Measurements from ENCODE around the gene TAB3.
"Not testable (repeated sequence)": the region's sequence is repeated elsewhere in the genome, so short reads cannot be mapped to it uniquely, and the experiment has no call there.

The TAB3 gene

GRCh38 chrX:30819080-30819479 lies 70.0 kb downstream of the TAB3 start:
- no peak for DNase-seq (ENCODE audit: low read depth in 2 of 2)

- DNase-seq (ENCODE audit: low read depth in 2 of 2): no peak
Measured at GRCh38 chrX:30816079-30816478, 73.0 kb downstream of the TAB3 start.

- DNase-seq (ENCODE audit: low read depth in 2 of 2): no peak
Measured at GRCh38 chrX:30814978-30815377, 74.1 kb downstream of the TAB3 start.

- DNase-seq (ENCODE audit: low read depth in 2 of 2): no peak
Measured at GRCh38 chrX:30812326-30812725, 76.7 kb downstream of the TAB3 start.

GRCh38 chrX:30806187-30806728 lies 82.8 kb downstream of the TAB3 start:
- DNase-seq (ENCODE audit: low read depth in 2 of 2): no peak

- no peak for DNase-seq (ENCODE audit: low read depth in 2 of 2)
Measured at GRCh38 chrX:30804462-30804861, 84.6 kb downstream of the TAB3 start.

GRCh38 chrX:30800901-30801300 lies 88.2 kb downstream of the TAB3 start:
- no peak for DNase-seq (ENCODE audit: low read depth in 2 of 2)

GRCh38 chrX:30799327-30799726 lies 89.7 kb downstream of the TAB3 start:
- DNase-seq (ENCODE audit: low read depth in 2 of 2): no peak

GRCh38 chrX:30798810-30799209 lies 90.2 kb downstream of the TAB3 start:
- DNase-seq (ENCODE audit: low read depth in 2 of 2): no peak

- DNase-seq (ENCODE audit: low read depth in 2 of 2): not testable (repeated sequence)
Measured at GRCh38 chrX:30797301-30797700, 91.8 kb downstream of the TAB3 start.

- no peak for DNase-seq (ENCODE audit: low read depth in 2 of 2)
Measured at GRCh38 chrX:30795981-30796958, 92.8 kb downstream of the TAB3 start.

- no peak for DNase-seq (ENCODE audit: low read depth in 2 of 2)
Measured at GRCh38 chrX:30794497-30794896, 94.6 kb downstream of the TAB3 start.

- DNase-seq (ENCODE audit: low read depth in 2 of 2): no peak
Measured at GRCh38 chrX:30793767-30794103, 95.3 kb downstream of the TAB3 start.

- no peak for DNase-seq (ENCODE audit: low read depth in 2 of 2)
Measured at GRCh38 chrX:30793075-30793766, 95.8 kb downstream of the TAB3 start.

- no peak for DNase-seq (ENCODE audit: low read depth in 2 of 2)
Measured at GRCh38 chrX:30791296-30792278, 97.5 kb downstream of the TAB3 start.

- no peak for DNase-seq (ENCODE audit: low read depth in 2 of 2)
Measured at GRCh38 chrX:30787012-30787411, 102.0 kb downstream of the TAB3 start.

- no peak for DNase-seq (ENCODE audit: low read depth in 2 of 2)
Measured at GRCh38 chrX:30786374-30786773, 102.7 kb downstream of the TAB3 start.

GRCh38 chrX:30781711-30782444 lies 107.2 kb downstream of the TAB3 start:
- DNase-seq (ENCODE audit: low read depth in 2 of 2): no peak

- no peak for DNase-seq (ENCODE audit: low read depth in 2 of 2)
Measured at GRCh38 chrX:30779453-30780030, 109.5 kb downstream of the TAB3 start.

GRCh38 chrX:30777575-30777974 lies 111.5 kb downstream of the TAB3 start:
- no peak for DNase-seq (ENCODE audit: low read depth in 2 of 2)

Data from fibroblast of skin of left quadriceps (primary cell).